Stimulated activated CD8-positive, alpha-beta memory T cell treated with anti-CD3 and anti-CD28 coated beads, Interleukin-2, amount 100 ng/mL, for 1 hour (primary cell): ENCODE data around the gene PEPD.

Experiments
- DNase-seq, 2 donors: peaks; one replicate each; pipeline ENCODE4 v3.0.0-alpha.2; 2020; ENCODE audit warnings: low read depth in 2 of 2

PEPD gene

GRCh38 chr19:33422369-33423180 is 99.0 kb downstream of the PEPD start:
- DNase-seq: no peak

- no peak for DNase-seq
Measured at GRCh38 chr19:33421368-33421767, 100.2 kb downstream of the PEPD start.

- no peak for DNase-seq
Measured at GRCh38 chr19:33420821-33421220, 100.8 kb downstream of the PEPD start.

- no peak for DNase-seq
Measured at GRCh38 chr19:33419788-33420130, 101.8 kb downstream of the PEPD start.

GRCh38 chr19:33418871-33419787 is 102.5 kb downstream of the PEPD start:
- DNase-seq: no peak

GRCh38 chr19:33418461-33418860 is 103.1 kb downstream of the PEPD start:
- DNase-seq: no peak

GRCh38 chr19:33417751-33418150 is 103.8 kb downstream of the PEPD start:
- no peak for DNase-seq

GRCh38 chr19:33416307-33417215 is 105.0 kb downstream of the PEPD start:
- peak; percentile 35 to 37 for DNase-seq

GRCh38 chr19:33414667-33415605 is 106.7 kb downstream of the PEPD start:
- DNase-seq: no peak

- no peak for DNase-seq
Measured at GRCh38 chr19:33413868-33414666, 107.5 kb downstream of the PEPD start.

GRCh38 chr19:33413426-33413725 is 108.2 kb downstream of the PEPD start:
- DNase-seq: no peak

- DNase-seq: no peak
Measured at GRCh38 chr19:33412601-33413425, 108.8 kb downstream of the PEPD start.

- no peak for DNase-seq
Measured at GRCh38 chr19:33411621-33412180, 109.9 kb downstream of the PEPD start.

- DNase-seq: no peak
Measured at GRCh38 chr19:33410915-33411401, 110.6 kb downstream of the PEPD start.

GRCh38 chr19:33409906-33410685 is 111.5 kb downstream of the PEPD start:
- DNase-seq: no peak

GRCh38 chr19:33408538-33409434 is 112.8 kb downstream of the PEPD start:
- no peak for DNase-seq

GRCh38 chr19:33408116-33408515 is 113.5 kb downstream of the PEPD start:
- no peak for DNase-seq
